GM21423 (cell line): ENCODE results near the gene AGTRAP.

Experiments used
- ATAC-seq: cut with Tn5 transposase; IDR thresholded peaks from one replicate; pipeline ENCODE4 v1.9.1; 2021; ENCODE audit warnings: mild to moderate bottlenecking, moderate library complexity; ENCODE audit not compliant: unreplicated experiment

AGTRAP gene, protein sequence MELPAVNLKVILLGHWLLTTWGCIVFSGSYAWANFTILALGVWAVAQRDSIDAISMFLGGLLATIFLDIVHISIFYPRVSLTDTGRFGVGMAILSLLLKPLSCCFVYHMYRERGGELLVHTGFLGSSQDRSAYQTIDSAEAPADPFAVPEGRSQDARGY

DNA sequence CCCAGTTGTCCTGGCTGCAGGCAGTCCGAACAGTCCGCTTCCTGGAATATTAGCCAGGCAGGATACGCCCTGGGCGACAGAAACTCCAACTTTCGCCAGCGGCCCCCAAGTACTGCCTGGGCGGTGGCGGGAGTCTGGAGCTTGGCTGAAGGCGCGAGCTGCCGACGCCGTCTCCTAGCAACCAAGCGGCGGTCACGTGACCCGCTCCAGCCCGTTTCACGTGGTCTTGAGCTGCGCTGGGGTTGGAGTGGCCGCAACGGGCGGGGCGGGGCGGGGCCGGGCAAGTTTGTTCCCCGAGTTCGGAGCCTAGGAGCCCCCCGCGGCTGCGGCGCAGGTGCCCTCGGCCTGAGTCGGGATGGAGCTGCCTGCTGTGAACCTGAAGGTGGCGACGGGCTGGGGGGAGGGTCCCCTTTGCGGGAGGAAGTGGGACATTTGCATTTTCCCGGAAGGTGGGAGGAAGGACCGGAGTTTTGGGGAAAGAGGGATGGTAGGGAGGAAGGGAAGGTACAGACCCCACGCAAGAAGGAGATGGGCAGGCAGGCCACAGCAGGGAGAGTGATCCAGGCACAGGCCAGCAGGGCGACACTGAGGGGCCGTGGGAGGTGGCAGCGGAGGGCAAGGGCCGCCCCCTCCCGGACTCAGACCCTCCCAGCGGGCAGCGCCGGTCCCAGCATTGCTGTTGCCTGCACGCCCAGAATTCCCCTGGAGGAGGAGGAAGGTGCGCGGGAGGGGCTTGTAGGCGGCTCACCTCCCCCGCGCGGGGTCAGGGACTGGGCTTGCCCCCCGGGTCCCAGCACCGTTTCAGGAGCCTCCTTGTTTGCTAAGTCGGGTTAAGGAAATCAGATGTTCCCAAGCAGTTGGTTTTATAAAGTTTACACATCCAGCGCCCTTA, at the start of gene AGTRAP:
Gene AGTRAP, plus strand, starts transcription at position 283 of the 892 bp plus-strand sequence. Its CDS starts 73 bp downstream, at position 356.
- ATAC-seq, result peak; percentile 44

- ATAC-seq, result no peak
Measured at GRCh38 chr1:11688506-11688905, 47.4 kb upstream of the AGTRAP start.

DNA sequence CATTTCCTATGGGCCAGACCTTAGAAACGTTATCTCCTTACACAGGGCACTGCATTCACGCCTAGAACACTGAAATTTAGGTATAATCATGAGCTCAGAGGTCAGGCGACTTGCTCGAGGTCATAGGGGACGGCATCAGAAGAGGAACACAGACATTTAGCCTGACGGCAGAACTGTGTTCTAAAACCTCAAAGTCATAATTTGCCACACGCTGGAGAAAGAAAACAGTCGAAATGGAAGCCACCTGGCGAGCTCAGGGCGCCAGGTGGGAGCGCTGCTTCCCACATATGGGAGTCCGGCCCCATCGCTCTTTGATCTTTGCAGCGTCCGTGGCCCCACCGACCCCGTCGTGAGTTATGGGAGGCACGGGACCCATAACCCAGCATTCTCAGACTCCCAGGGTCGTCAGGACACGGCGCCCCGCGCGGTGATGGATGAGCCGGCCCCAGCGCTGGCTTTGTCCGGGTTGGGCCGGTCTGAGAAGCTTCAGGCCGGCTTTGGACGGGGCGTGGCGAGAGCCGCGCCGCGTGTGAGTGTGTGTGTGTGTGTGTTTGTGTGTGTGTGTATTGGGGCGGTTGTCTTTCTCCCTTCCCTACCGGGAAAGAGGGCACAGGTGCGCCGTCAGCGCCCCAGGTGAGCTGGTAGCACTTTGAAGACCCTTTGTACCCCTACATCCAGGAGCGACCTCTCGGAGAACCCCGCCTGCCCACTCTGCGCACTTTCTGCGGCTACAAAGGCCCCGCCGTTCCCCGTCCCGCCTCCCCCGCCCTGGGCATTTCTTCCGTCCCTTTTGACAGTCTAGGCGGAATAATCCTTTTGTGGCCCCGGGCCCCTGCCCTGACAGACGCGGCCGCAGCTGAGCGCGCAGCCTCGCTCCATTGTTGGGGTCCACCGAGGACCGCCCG, 45.3 kb upstream of the AGTRAP start:
- no peak for ATAC-seq

DNA sequence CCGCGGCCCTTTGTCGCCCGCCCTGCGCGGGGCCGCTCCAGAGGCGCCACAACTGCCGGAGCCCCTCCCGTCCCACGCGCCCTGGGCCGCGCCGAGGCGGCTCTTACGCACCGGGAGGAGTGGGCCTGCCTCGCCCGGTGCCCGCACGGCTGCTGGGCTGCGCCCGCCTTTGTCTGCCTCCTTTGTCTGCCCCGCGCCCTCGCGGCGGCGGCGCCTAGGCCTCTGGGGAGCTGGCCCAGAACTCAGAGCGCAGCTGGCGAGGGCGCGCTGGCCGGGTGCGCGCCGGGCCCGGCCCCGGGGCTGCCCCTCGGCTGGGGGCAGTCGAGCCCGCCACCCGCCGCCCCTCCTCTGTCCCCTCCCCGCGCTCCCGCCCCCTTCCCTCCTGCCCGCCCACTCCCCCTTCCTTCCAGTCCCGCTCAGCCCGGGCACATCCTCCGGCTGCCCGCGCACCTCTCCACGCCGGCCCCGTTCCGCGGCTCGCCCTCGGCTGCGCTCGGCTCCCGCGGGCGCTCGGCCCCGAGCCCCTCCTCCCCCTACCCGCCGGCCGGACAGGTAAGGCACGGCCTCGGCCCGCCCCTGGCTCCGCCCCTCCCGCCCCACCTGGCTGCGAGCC, 44.5 kb upstream of the AGTRAP start, which contains the start of gene DRAXIN:
Gene DRAXIN, plus strand, starts transcription at position 409 of the 613 bp plus-strand sequence. CDS start 14,549 bp downstream, outside the sequence.
- ATAC-seq, result no peak

GRCh38 chr1:11691928-11692711, 43.8 kb upstream of the AGTRAP start:
- ATAC-seq, result no peak

GRCh38 chr1:11693024-11693590, 42.8 kb upstream of the AGTRAP start:
- ATAC-seq, result no peak

GRCh38 chr1:11693917-11694316, 42.0 kb upstream of the AGTRAP start:
- no peak for ATAC-seq

DNA sequence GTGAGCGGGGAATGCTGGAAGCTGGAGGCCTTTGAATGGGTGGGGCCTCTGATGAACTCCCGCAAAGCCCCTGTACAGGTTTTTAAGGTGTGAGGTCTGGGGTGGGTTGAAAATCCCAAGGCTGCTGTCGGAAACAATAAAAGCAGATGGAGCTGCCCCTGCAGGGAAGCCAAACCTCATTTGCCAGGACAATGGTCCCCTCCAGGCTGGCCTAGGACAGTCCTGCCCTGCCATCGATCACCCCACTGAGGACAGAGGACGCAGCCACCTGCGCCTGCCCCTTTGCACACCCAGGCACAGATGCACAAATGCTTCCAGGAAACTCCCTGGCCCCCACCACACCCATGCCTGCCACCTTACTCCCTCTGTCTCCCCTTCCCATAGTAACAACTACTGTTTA, 40.1 kb upstream of the AGTRAP start:
- no peak for ATAC-seq

DNA sequence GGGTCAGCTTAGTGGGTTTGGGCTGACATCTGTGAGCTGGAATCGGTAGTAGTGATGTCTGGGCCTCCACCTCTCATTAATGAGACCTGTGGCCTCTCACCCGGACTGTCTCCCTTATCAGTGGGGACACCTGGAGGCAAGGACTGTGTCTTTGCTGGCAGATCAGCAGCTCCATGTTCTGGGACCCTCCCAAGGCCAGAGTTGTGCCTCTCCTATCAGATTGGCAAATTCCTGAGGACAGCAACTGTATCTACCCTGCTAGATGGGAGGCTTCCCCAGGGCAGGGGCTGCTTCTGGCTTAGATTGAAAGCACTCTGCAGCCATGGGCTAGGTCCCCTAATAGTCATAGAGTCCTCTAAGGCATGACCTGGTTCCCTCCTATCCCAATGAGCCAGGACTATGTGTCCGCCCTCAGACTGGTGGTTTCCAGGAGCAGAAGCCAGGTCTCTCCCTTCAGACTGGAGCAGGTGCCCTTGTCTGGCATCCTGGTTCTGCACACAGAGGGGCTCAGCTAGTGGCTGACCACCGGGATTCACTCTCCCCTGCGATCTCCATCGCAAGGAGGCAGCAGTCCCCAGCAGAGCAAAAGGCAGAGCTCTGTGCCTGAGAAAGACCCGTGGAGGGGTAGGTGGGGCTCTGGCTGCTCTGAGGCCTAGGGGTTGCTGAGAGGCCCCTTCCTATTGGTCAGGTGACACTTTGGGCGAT, 38.6 kb upstream of the AGTRAP start:
- no peak for ATAC-seq

DNA sequence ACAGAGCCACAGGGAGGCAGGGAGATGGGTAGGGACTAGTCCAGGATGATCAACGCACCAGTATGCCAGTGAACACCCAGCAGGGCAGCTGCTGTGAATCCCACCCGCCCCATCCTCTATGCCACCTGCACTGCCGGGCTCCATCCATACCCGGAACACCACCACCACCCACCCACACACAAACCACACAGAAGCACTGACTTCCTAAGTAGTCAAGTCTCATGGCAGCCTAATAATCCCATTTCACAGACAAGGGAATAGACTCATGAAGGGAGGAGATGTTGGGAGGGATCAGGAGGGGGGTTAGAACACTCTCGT, 38.1 kb upstream of the AGTRAP start:
- ATAC-seq, result no peak

DNA sequence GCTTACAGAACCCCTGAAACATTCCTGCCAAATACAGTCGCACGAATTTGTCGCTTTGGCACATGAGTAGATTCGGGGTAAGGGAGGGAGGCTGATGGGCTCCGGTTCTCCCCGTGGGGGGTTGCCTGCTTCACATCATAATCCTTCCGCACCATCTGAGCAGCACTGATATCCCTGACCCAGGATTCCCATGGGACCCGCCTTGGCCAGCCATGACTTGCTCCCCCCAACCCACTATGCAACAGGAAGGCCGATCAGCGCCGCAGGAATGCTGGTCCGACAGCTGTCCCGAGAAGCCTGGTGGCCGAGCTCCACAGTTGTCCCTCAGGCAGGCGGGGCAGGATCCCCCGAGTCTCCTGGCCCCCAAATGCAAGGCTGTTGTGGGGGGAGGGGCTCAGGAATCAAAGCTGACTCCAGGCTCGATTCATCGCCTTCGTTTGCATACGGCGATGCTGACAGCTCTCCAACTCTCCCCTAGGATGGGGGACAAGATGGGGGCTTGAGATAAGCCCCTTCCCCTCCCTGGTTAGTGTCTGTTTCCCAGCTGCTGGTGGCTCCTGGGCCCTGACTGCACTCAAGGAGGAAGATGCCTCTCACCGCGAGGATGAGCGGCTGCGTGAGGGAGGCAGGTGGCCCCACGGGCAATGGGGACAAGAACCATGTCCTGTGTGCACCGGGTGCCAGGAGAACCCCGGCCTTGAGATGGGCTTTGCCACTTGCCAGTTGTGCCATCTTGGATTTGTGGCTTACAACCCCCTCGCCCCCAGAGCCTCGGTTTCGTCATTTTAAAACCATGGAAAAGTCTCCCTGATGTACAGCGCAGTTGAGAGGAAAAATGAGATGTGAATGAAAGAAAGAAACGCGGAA, 35.1 kb upstream of the AGTRAP start:
- ATAC-seq, result no peak

DNA sequence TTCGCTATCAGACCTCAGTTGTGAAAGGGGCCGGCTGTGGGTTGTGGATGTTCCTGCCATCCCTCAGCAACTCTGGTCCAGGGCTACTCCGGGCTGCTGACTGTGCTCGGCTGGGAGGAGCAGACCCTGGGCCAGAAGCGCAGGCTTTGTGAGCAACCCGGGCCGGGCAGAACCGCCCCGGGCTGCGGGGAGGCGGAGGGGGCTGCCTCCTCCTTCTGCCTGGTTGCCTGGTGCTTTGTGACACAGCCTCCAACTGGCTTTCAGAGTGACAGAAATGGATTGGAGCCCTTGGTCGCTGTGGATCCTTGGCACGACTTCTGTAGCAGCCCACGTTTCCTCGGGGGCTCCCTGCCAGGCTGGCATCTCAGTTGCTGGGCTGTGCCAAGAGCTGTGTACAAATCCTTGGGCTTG, 34.4 kb upstream of the AGTRAP start:
- ATAC-seq, result no peak

- no peak for ATAC-seq
Measured at GRCh38 chr1:11701981-11702803, 33.7 kb upstream of the AGTRAP start.

DNA sequence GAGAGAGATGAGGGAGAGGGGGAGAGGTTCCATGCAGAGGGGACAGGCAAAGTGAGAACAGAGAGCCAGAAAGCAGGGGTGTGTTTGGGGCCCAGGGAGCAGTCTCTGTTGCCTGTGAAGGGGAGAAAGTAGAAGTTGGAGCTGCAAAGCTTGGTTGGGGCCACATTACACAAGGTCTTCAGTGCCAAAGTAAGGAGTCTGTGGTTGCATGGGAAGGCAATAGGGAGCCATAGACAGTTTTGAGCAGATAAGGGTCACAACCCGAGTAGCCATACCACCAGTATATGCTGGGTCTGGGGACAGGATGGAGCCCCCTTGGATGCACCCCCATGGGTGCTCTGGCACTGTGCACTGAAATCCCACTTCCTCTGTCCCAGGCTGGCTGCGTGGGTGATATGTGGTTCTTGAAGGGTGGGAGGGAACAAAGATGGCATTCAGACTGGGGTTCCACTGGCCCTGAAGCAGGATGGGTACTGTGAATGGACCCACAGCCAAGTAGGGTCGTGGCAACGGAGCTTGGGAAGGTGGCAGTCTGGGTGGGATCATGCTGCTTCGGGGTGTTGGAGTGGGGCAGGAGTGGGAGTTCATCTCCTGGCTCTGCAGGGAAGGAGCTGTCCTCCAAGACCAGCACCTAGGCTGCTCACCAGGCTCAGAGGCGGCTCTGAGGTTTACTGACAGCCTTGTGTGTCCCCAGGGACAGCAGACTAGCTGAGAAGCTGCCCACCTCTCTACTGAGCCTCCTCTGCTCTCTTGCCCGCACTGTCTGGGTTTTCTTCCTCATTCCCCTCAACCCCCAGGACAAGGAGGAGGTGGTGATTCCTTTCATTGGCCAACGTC, 32.4 kb upstream of the AGTRAP start:
- ATAC-seq, result no peak

DNA sequence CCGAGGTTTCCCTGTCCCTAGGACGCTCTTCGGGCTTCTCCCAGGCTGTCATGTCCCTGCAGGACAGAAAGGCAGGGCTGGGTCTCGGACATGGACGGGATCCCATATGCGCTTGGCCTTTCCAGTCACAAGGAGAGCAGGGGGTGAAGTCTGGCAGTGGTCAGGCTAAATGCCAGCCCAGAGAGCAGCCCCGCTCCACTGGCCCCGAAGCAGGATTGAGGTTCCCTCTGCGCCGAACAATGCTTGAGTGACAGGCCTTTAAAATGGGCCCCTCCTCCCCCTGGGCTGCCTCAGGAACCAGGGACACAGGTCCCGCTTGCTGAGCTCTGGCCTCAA, 31.8 kb upstream of the AGTRAP start:
- no peak for ATAC-seq

DNA sequence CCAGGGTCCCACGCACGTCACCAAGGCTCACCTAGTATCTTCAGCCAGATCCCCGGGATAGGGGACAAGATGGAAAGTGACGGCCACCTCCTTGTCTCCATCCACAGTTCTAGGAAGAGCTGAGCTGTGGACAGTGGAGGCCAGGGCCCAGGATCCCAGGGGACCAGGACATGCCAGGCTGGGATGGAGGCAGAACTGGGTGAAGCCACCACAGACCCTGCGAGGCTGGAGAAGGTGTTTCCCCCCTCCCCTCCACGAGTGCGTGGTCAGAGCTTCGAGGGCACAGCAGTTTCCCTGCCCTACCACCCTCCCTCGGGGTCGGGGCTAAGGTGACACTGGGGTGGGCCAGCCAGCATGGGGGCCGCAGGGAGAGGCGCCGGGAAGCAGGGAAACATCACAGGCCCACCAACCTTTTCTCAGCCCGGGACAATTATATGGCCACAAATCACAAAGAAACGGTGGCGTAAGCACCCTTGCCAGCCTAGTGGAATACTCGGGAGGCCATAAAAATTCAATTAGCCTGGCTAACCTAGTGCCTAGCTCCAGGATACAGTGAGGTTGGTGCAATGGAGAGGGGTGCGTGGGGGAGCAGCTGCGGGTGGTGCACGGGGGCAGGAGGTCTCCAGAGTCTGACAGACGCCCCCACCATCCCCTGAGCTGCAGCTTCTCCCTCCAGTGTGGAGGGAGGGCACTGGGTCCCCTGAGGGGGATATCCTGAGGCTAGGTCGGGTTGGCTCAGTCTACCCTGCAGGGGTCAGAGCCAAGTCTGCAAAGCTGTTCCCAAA, 31.1 kb upstream of the AGTRAP start:
- no peak for ATAC-seq
